WTC11 (cell line): ENCODE data around the gene CFAP58.

Experiments
- JUN ChIP-seq: sonication (generic); formaldehyde crosslinking; IDR thresholded peaks from 2 replicates; pipeline ENCODE4 v1.8.0; 2023; ENCODE audit warnings: mild to moderate bottlenecking, missing genetic modification reagents
- TF ChIP-seq, protein P1 (sequence below): fragments of 200-600 bp; IDR thresholded peaks from 2 replicates; pipeline ENCODE4 v1.8.0; 2022; ENCODE audit warnings: antibody characterized with exemption

DNA sequence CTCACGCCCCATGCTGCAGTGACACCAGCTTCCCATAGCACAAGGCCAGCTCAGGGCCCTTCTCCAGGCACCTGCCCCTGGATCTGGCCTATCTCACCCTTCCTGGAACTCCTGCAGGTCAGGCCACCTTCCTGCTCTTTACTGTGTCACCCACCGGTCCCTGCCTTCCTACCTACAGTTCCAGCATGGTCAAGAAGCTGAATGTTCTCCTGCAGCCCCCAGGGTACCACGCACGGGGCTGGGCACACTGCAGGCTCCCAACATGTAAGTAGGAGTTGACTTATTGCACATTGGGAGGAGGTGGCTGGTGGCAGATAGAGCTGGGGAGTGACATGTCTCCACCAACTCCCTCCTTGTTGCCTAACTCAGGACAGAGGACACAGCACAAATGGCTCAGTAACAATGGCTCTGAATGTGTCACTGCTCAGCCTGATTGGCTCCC, 29.9 kb upstream of the CFAP58 start:
- no peak for TF ChIP-seq JUN
- TF ChIP-seq, protein P1, sequence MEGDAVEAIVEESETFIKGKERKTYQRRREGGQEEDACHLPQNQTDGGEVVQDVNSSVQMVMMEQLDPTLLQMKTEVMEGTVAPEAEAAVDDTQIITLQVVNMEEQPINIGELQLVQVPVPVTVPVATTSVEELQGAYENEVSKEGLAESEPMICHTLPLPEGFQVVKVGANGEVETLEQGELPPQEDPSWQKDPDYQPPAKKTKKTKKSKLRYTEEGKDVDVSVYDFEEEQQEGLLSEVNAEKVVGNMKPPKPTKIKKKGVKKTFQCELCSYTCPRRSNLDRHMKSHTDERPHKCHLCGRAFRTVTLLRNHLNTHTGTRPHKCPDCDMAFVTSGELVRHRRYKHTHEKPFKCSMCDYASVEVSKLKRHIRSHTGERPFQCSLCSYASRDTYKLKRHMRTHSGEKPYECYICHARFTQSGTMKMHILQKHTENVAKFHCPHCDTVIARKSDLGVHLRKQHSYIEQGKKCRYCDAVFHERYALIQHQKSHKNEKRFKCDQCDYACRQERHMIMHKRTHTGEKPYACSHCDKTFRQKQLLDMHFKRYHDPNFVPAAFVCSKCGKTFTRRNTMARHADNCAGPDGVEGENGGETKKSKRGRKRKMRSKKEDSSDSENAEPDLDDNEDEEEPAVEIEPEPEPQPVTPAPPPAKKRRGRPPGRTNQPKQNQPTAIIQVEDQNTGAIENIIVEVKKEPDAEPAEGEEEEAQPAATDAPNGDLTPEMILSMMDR, result no peak
